Upper lobe of left lung (tissue), 4 donors: ENCODE data around the gene DARS1.

Experiments
- EP300 ChIP-seq, 4 donors: sonication (generic); formaldehyde crosslinking; IDR thresholded peaks; one replicate each; pipeline ENCODE4 v1.5.1; 2017; ENCODE audit warnings: antibody characterized with exemption in 4 of 4, control low read depth in 2 of 4
- POLR2A ChIP-seq, 4 donors: fragments of 450-650 bp; IDR thresholded peaks; one replicate each; pipeline ENCODE4 v1.5.1; 2016 to 2017; ENCODE audit warnings: antibody characterized with exemption in 4 of 4, mild to moderate bottlenecking in 2 of 4
- POLR2AphosphoS5 ChIP-seq, 2 donors: sonication (generic); formaldehyde crosslinking; IDR thresholded peaks; one replicate each; pipeline ENCODE4 v1.5.1; 2017; ENCODE audit warnings: antibody characterized with exemption in 2 of 2
- TF ChIP-seq, protein P1 (sequence below), 6 experiments: fragments of 450-650 bp in 4 of 6; fragments of 200-600 bp in 2 of 6; sonication (generic) in 2 of 6; IDR thresholded peaks; one replicate each; pipeline ENCODE4 v1.5.1; 2016 to 2019; ENCODE audit warnings: antibody characterized with exemption in 6 of 6

DNA sequence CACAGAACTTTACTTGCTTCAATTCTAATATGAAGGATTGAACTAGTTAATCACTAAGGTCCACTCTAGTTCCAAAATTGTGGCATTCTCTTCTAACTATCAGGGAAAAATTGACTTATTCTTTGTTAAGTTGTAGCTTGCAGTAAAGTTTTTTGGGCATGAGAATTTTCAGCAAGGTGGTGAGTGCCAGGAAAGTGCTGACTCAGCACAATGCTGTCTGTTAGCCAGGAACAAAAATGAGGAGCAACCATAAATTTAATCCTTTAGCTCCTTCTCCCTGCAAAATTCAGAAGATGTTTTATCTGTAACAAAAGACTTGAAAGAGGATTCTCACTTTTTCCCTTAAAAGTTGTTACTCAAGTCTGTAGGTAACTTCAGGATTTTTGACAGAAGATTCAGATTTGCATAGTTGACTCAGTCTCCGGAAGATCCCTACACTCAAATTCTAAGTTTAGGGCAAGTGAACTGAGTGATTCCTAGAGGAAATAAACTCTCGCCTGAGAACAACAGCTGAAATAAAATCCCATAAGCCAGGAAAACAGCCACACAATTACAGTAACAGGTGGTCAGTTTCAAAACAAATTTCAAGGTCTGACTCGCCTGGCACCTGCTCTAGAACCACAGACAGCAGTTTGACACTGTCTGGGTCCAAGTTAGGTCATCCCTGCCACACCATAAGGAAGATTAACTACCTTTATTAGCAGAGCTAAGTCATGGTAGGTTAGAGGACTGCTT, 20.2 kb upstream of the DARS1 start:
- TF ChIP-seq, protein P1, sequence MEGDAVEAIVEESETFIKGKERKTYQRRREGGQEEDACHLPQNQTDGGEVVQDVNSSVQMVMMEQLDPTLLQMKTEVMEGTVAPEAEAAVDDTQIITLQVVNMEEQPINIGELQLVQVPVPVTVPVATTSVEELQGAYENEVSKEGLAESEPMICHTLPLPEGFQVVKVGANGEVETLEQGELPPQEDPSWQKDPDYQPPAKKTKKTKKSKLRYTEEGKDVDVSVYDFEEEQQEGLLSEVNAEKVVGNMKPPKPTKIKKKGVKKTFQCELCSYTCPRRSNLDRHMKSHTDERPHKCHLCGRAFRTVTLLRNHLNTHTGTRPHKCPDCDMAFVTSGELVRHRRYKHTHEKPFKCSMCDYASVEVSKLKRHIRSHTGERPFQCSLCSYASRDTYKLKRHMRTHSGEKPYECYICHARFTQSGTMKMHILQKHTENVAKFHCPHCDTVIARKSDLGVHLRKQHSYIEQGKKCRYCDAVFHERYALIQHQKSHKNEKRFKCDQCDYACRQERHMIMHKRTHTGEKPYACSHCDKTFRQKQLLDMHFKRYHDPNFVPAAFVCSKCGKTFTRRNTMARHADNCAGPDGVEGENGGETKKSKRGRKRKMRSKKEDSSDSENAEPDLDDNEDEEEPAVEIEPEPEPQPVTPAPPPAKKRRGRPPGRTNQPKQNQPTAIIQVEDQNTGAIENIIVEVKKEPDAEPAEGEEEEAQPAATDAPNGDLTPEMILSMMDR (IDR thresholded peaks at IDR 0.05): no peak
- no peak for TF ChIP-seq POLR2A (IDR thresholded peaks at IDR 0.05)
- no peak for TF ChIP-seq EP300 (IDR thresholded peaks at IDR 0.05)
- no peak for TF ChIP-seq POLR2AphosphoS5 (IDR thresholded peaks at IDR 0.05)
